ENCODE results near the gene CLRN1. TPM values are rescaled to one million over a fixed set of nuclear protein-coding genes. Genes with fewer than 3 reads are reported as not detected.

The CLRN1 gene
- total RNA-seq, 1 donor from 2014 or later = not detected

GRCh38 chr3:150913133-150913922 is 59.2 kb downstream of the CLRN1 start:
- intact Hi-C loops (cut with DNase I) = no loop called here
- TF ChIP-seq CTCF (IDR thresholded peaks at IDR 0.05) = no peak

GRCh38 chr3:150912501-150912900 is 60.0 kb downstream of the CLRN1 start:
- no peaks in the 10 kb centered on the region for H3K9me3 ChIP-seq
- TF ChIP-seq CTCF (IDR thresholded peaks at IDR 0.05) = no peak
- no peak overlapping the region for H3K27ac ChIP-seq
- intact Hi-C loops (cut with DNase I) = no loop called here
- H3K36me3 ChIP-seq = no peaks in the 10 kb centered on the region
- no peak overlapping the region for H3K4me3 ChIP-seq
- no peak for DNase-seq (ENCODE audit: low spot score in 2 of 2)
- no peaks in the 10 kb centered on the region for H3K27me3 ChIP-seq
- H3K4me1 ChIP-seq = no peaks in the 10 kb centered on the region

More at GRCh38 chr3:150913133-150913922, 59.2 kb downstream of the CLRN1 start:
- H3K36me3 ChIP-seq = no peaks in the 10 kb centered on the region
- no peak for DNase-seq (ENCODE audit: low spot score in 2 of 2)
- no peaks in the 10 kb centered on the region for H3K27me3 ChIP-seq
- H3K4me1 ChIP-seq = no peaks in the 10 kb centered on the region
- no peaks in the 10 kb centered on the region for H3K9me3 ChIP-seq
- no peak overlapping the region for H3K27ac ChIP-seq
- H3K4me3 ChIP-seq = no peak overlapping the region

GRCh38 chr3:150911771-150912170 is 60.8 kb downstream of the CLRN1 start:
- no peak overlapping the region for H3K27ac ChIP-seq

GRCh38 chr3:150906461-150906860 is 66.1 kb downstream of the CLRN1 start:
- Histone ChIP-seq H3K27ac (no peak overlapping the region), H3K27me3 (no peaks in the 10 kb centered on the region), H3K4me3 (no peak overlapping the region), H3K9me3 (no peaks in the 10 kb centered on the region), H3K4me1 (no peaks in the 10 kb centered on the region), H3K36me3 (no peaks in the 10 kb centered on the region)
- no peak for DNase-seq (ENCODE audit: low spot score in 2 of 2)
- intact Hi-C loops (cut with DNase I) = no loop called here
- TF ChIP-seq CTCF (IDR thresholded peaks at IDR 0.05) = no peak

More at GRCh38 chr3:150911771-150912170, 60.8 kb downstream of the CLRN1 start:
- H3K4me3 ChIP-seq = no peak overlapping the region
- no peaks in the 10 kb centered on the region for H3K9me3 ChIP-seq
- no peak for DNase-seq (ENCODE audit: low spot score in 2 of 2)
- no peaks in the 10 kb centered on the region for H3K4me1 ChIP-seq
- no peaks in the 10 kb centered on the region for H3K27me3 ChIP-seq
- intact Hi-C loops (cut with DNase I) = no loop called here
- H3K36me3 ChIP-seq = no peaks in the 10 kb centered on the region
- no peak for TF ChIP-seq CTCF (IDR thresholded peaks at IDR 0.05)

GRCh38 chr3:150905746-150906145 is 66.8 kb downstream of the CLRN1 start:
- H3K27me3 ChIP-seq = no peaks in the 10 kb centered on the region
- no peaks in the 10 kb centered on the region for H3K4me1 ChIP-seq
- H3K4me3 ChIP-seq = no peak overlapping the region
- intact Hi-C loops (cut with DNase I) = no loop called here
- TF ChIP-seq CTCF (IDR thresholded peaks at IDR 0.05) = no peak
- DNase-seq (ENCODE audit: low spot score in 2 of 2) = no peak
- H3K9me3 ChIP-seq = no peaks in the 10 kb centered on the region
- no peaks in the 10 kb centered on the region for H3K36me3 ChIP-seq
- H3K27ac ChIP-seq = no peak overlapping the region
